K562 (cell line): ENCODE measurements around the gene PAQR7. TPM values are rescaled to one million over a fixed set of nuclear protein-coding genes. Genes with fewer than 3 reads are reported as not detected.

Source experiments
- BHLHE40 ChIP-seq: IDR thresholded peaks from 2 replicates; pipeline ENCODE4 v1.6.1; 2011; ENCODE audit warnings: low read length, improper control_type of control experiment
- ESRRB ChIP-seq: fragments of 250-450 bp; sonication (Bioruptor Pico); IDR thresholded peaks from 2 replicates; pipeline ENCODE4 v1.5.0; 2020; ENCODE audit warnings: mild to moderate bottlenecking, moderate library complexity, borderline replicate concordance
- ETS1 ChIP-seq: conservative IDR thresholded peaks from 2 replicates; pipeline ENCODE4 v1.6.1; 2011; ENCODE audit warnings: low read depth, mild to moderate bottlenecking, low read length; ENCODE audit not compliant: control insufficient read depth
- FOXA1 ChIP-seq: fragments of 450-650 bp; IDR thresholded peaks from 2 replicates; pipeline ENCODE4 v1.6.1; 2016; ENCODE audit warnings: mild to moderate bottlenecking, borderline replicate concordance
- FOXM1 ChIP-seq, 2 experiments: fragments of 450-650 bp in 1 of 2; sonication (generic) in 1 of 2; formaldehyde crosslinking in 1 of 2; IDR thresholded peaks; 2 replicates each; pipeline versions ENCODE4 v1.6.1 to v1.9.0; 2017 to 2022; ENCODE audit warnings: low read depth in 2 of 2, mild to moderate bottlenecking in 2 of 2, missing genetic modification reagents in 1 of 2, moderate library complexity in 1 of 2
- NCOR1 ChIP-seq: fragments of 450-650 bp; IDR thresholded peaks from 2 replicates; pipeline ENCODE4 v1.6.1; 2016; ENCODE audit warnings: mild to moderate bottlenecking, moderate library complexity
- NFE2 ChIP-seq: IDR thresholded peaks from 2 replicates; pipeline ENCODE4 v1.6.1; 2014; ENCODE audit warnings: antibody characterized with exemption, low read depth
- RAD51 ChIP-seq: fragments of 450-650 bp; IDR thresholded peaks from 2 replicates; pipeline ENCODE4 v1.7.1; 2016; ENCODE audit warnings: low read depth, mild to moderate bottlenecking, borderline replicate concordance
- SMARCA5 ChIP-seq: fragments of 450-650 bp; IDR thresholded peaks from 2 replicates; pipeline ENCODE4 v1.6.1; 2016
- SMC3 ChIP-seq: conservative IDR thresholded peaks from 2 replicates; pipeline ENCODE4 v1.6.1; 2011; ENCODE audit warnings: low read depth, low read length, improper control_type of control experiment; ENCODE audit not compliant: insufficient read depth
- STAT5B ChIP-seq: fragments of 250-450 bp; sonication (Bioruptor Pico); IDR thresholded peaks from 2 replicates; pipeline ENCODE4 v1.8.0; 2021; ENCODE audit warnings: mild to moderate bottlenecking, inconsistent platforms
- YBX1 ChIP-seq: fragments of 450-650 bp; IDR thresholded peaks from 2 replicates; pipeline ENCODE4 v1.7.1; 2016; ENCODE audit warnings: mild to moderate bottlenecking
- ZC3H8 ChIP-seq: fragments of 450-650 bp; IDR thresholded peaks from 2 replicates; pipeline ENCODE4 v1.6.1; 2017
- ZFX ChIP-seq: sonication (generic); formaldehyde crosslinking; IDR thresholded peaks from 2 replicates; pipeline ENCODE4 v1.8.0; 2022; ENCODE audit warnings: mild to moderate bottlenecking, missing genetic modification reagents, moderate library complexity
- ZKSCAN8 ChIP-seq: fragments of 200-800 bp; sonication (Bioruptor generic); IDR thresholded peaks from 2 replicates; pipeline ENCODE4 v1.6.1; 2016; ENCODE audit warnings: missing genetic modification characterization, missing compliant biosample characterization
- ZNF134 ChIP-seq: fragments of 250-450 bp; sonication (Bioruptor Pico); conservative IDR thresholded peaks from 2 replicates; pipeline ENCODE4 v1.4.0; 2020
- ZNF212 ChIP-seq: fragments of 450-650 bp; formaldehyde crosslinking; IDR thresholded peaks from 2 replicates; pipeline ENCODE4 v1.4.0; 2020; ENCODE audit warnings: mild to moderate bottlenecking
- ZNF316 ChIP-seq: fragments of 450-650 bp; IDR thresholded peaks from 2 replicates; pipeline ENCODE4 v1.6.1; 2016
- ZNF324 ChIP-seq: fragments of 250-450 bp; sonication (Bioruptor Pico); IDR thresholded peaks from 2 replicates; pipeline ENCODE4 v1.4.0; 2020; ENCODE audit warnings: mild to moderate bottlenecking
- ZNF507 ChIP-seq: conservative IDR thresholded peaks from 2 replicates; pipeline ENCODE4 v1.6.1; 2017; ENCODE audit warnings: missing genetic modification characterization, missing compliant biosample characterization
- polyA plus RNA-seq, 8 experiments: library from polyadenylated mRNA; depleted of rRNA in 4 of 8; stranded (reverse) in 5 of 8; unstranded in 3 of 8; fragments of >200 nt; fragmentation: Nextera tagmentation in 2 of 8; fragmentation: Illumina TruSeq in 1 of 8; extraction: Ambion mirVana in 2 of 8; extraction: Trizol in 1 of 8; gene quantifications; 2 replicates each; pipeline versions ENCODE4 v1.2.1 to v1.2.3, GENCODE V29; 2011 to 2014; ENCODE audit warnings: inconsistent platforms in 1 of 8, missing spikeins in 1 of 8
- total RNA-seq, 7 experiments: library from RNA; depleted of rRNA in 6 of 7; stranded (reverse); fragments of >200 nt in 6 of 7; fragmentation: Illumina TruSeq in 2 of 7; extraction: Trizol in 2 of 7; gene quantifications; 2 replicates each; pipeline versions ENCODE4 v1.2.1 to v1.2.3, GENCODE V29; 2011 to 2021; ENCODE audit warnings: low replicate concordance in 1 of 7
- TF ChIP-seq, protein P1 (sequence below): fragments of 450-650 bp; IDR thresholded peaks from 2 replicates; pipeline ENCODE4 v1.6.1; 2018; ENCODE audit not compliant: partially characterized antibody
- TF ChIP-seq, protein P2 (sequence below): sonication (generic); formaldehyde crosslinking; IDR thresholded peaks from 2 replicates; pipeline ENCODE4 v1.8.0; 2022; ENCODE audit warnings: mild to moderate bottlenecking, missing genetic modification reagents
- TF ChIP-seq, protein P3 (sequence below): sonication (generic); formaldehyde crosslinking; IDR thresholded peaks from 2 replicates; pipeline ENCODE4 v1.8.0; 2022; ENCODE audit warnings: mild to moderate bottlenecking, missing genetic modification reagents
- TF ChIP-seq, protein P4 (sequence below): fragments of 250-450 bp; sonication (Bioruptor Pico); IDR thresholded peaks from 2 replicates; pipeline ENCODE4 v1.6.1; 2021; ENCODE audit warnings: mild to moderate bottlenecking

PAQR7 gene
- total and polyA plus RNA-seq, 9 of the 15 experiments (the other 6 are each of a cell fraction or from before 2014, with no cell fraction given): 1.1 to 5.2 (median 2.6) TPM

GRCh38 chr1:25875154-25875855 is at the start of gene PAQR7 (continued):
- TF ChIP-seq NCOR1: no peak
- no peak for TF ChIP-seq ZNF134
- TF ChIP-seq ZNF507 (tag): no peak
- TF ChIP-seq ESRRB (CRISPR knock-in tag): no peak
- TF ChIP-seq RAD51: no peak
- TF ChIP-seq, protein P1, sequence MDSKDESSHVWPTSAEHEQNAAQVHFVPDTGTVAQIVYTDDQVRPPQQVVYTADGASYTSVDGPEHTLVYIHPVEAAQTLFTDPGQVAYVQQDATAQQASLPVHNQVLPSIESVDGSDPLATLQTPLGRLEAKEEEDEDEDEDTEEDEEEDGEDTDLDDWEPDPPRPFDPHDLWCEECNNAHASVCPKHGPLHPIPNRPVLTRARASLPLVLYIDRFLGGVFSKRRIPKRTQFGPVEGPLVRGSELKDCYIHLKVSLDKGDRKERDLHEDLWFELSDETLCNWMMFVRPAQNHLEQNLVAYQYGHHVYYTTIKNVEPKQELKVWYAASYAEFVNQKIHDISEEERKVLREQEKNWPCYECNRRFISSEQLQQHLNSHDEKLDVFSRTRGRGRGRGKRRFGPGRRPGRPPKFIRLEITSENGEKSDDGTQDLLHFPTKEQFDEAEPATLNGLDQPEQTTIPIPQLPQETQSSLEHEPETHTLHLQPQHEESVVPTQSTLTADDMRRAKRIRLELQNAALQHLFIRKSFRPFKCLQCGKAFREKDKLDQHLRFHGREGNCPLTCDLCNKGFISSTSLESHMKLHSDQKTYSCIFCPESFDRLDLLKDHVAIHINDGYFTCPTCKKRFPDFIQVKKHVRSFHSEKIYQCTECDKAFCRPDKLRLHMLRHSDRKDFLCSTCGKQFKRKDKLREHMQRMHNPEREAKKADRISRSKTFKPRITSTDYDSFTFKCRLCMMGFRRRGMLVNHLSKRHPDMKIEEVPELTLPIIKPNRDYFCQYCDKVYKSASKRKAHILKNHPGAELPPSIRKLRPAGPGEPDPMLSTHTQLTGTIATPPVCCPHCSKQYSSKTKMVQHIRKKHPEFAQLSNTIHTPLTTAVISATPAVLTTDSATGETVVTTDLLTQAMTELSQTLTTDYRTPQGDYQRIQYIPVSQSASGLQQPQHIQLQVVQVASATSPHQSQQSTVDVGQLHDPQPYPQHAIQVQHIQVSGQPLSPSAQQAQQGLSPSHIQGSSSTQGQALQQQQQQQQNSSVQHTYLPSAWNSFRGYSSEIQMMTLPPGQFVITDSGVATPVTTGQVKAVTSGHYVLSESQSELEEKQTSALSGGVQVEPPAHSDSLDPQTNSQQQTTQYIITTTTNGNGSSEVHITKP: no peak
- peak; percentile 93 for TF ChIP-seq ZFX (CRISPR knock-in tag)
- peak; percentile 68 for TF ChIP-seq ETS1
- no peak for TF ChIP-seq SMC3
- TF ChIP-seq NFE2: no peak
- no peak for TF ChIP-seq SMARCA5
- TF ChIP-seq, protein P2, sequence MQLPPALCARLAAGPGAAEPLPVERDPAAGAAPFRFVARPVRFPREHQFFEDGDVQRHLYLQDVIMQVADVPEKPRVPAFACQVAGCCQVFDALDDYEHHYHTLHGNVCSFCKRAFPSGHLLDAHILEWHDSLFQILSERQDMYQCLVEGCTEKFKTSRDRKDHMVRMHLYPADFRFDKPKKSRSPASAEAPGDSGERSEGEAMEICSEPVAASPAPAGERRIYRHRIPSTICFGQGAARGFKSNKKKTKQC: peak; percentile 97
- no peak for TF ChIP-seq ZKSCAN8 (CRISPR knock-in tag)
- TF ChIP-seq ZNF316: no peak
- TF ChIP-seq ZNF212 (CRISPR knock-in tag): no peak
- TF ChIP-seq, protein P3, sequence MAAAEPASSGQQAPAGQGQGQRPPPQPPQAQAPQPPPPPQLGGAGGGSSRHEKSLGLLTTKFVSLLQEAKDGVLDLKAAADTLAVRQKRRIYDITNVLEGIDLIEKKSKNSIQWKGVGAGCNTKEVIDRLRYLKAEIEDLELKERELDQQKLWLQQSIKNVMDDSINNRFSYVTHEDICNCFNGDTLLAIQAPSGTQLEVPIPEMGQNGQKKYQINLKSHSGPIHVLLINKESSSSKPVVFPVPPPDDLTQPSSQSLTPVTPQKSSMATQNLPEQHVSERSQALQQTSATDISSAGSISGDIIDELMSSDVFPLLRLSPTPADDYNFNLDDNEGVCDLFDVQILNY (CRISPR knock-in tag): peak; percentile 83; the same call in 1 of the 2 replicates
- no peak for TF ChIP-seq YBX1
- TF ChIP-seq, protein P4, sequence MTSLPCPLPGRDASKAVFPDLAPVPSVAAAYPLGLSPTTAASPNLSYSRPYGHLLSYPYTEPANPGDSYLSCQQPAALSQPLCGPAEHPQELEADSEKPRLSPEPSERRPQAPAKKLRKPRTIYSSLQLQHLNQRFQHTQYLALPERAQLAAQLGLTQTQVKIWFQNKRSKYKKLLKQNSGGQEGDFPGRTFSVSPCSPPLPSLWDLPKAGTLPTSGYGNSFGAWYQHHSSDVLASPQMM: no peak
- no peak for TF ChIP-seq ZC3H8
- TF ChIP-seq STAT5B (CRISPR knock-in tag): no peak
- peak; percentile 56 for TF ChIP-seq BHLHE40
- TF ChIP-seq FOXA1: no peak
- no peak for TF ChIP-seq FOXM1 (IDR thresholded peaks at IDR 0.05; ENCODE audit: low read depth)
- TF ChIP-seq FOXM1 (CRISPR knock-in tag; IDR thresholded peaks at IDR 0.05; ENCODE audit: low read depth): no peak
- TF ChIP-seq ZNF324 (CRISPR knock-in tag): no peak
